ENCODE results near the gene LEF1. TPM values are rescaled to one million over a fixed set of nuclear protein-coding genes. Genes with fewer than 3 reads are reported as not detected.
"Not testable (repeated sequence)": the region's sequence is repeated elsewhere in the genome, so short reads cannot be mapped to it uniquely, and the experiment has no call there.

Gene LEF1
- total RNA-seq, 1 donor from 2014 or later = 3.1 TPM

GRCh38 chr4:108070775-108071174, 98.0 kb downstream of the LEF1 start:
- no peak for DNase-seq (ENCODE audit: low spot score)

GRCh38 chr4:108068442-108068841, 100.3 kb downstream of the LEF1 start:
- no peak for DNase-seq (ENCODE audit: low spot score)

- DNase-seq (ENCODE audit: low spot score) = no peak
These were observed 107.9 kb downstream of the LEF1 start for GRCh38 chr4:108060686-108061321.

- DNase-seq (ENCODE audit: low spot score) = no peak
These were observed 108.6 kb downstream of the LEF1 start for GRCh38 chr4:108060164-108060563.

GRCh38 chr4:108058685-108059440, 109.9 kb downstream of the LEF1 start:
- no peak for DNase-seq (ENCODE audit: low spot score)

- no peak for DNase-seq (ENCODE audit: low spot score)
These were observed 112.3 kb downstream of the LEF1 start for GRCh38 chr4:108056418-108056817.

GRCh38 chr4:108055787-108056186, 112.9 kb downstream of the LEF1 start:
- no peak for DNase-seq (ENCODE audit: low spot score)

GRCh38 chr4:108054025-108054638, 114.6 kb downstream of the LEF1 start:
- no peak for DNase-seq (ENCODE audit: low spot score)

- no peak for DNase-seq (ENCODE audit: low spot score)
These were observed 115.5 kb downstream of the LEF1 start for GRCh38 chr4:108053251-108053711.

- no peak for DNase-seq (ENCODE audit: low spot score)
These were observed 116.1 kb downstream of the LEF1 start for GRCh38 chr4:108052558-108053120.

- no peak for DNase-seq (ENCODE audit: low spot score)
These were observed 117.4 kb downstream of the LEF1 start for GRCh38 chr4:108051343-108051742.

GRCh38 chr4:108050166-108051111, 118.3 kb downstream of the LEF1 start:
- not testable (repeated sequence) for DNase-seq (ENCODE audit: low spot score)

- no peak for DNase-seq (ENCODE audit: low spot score)
These were observed 119.3 kb downstream of the LEF1 start for GRCh38 chr4:108049406-108049805.

GRCh38 chr4:108048997-108049396, 119.7 kb downstream of the LEF1 start:
- no peak for DNase-seq (ENCODE audit: low spot score)

GRCh38 chr4:108048157-108048556, 120.6 kb downstream of the LEF1 start:
- DNase-seq (ENCODE audit: low spot score) = no peak

- no peak for DNase-seq (ENCODE audit: low spot score)
These were observed 121.5 kb downstream of the LEF1 start for GRCh38 chr4:108047199-108047598.

GRCh38 chr4:108045687-108046024, 123.1 kb downstream of the LEF1 start:
- DNase-seq (ENCODE audit: low spot score) = no peak

- no peak for DNase-seq (ENCODE audit: low spot score)
These were observed 123.6 kb downstream of the LEF1 start for GRCh38 chr4:108044951-108045686.

- no peak for DNase-seq (ENCODE audit: low spot score)
These were observed 125.2 kb downstream of the LEF1 start for GRCh38 chr4:108043526-108043925.

- no peak for DNase-seq (ENCODE audit: low spot score)
These were observed 125.8 kb downstream of the LEF1 start for GRCh38 chr4:108042927-108043326.
